Neural progenitor cell (in vitro differentiated cells): ENCODE measurements around the gene BPIFB6.

ENCODE experiments used
- EZH2 ChIP-seq: fragments of 200-600 bp; sonication (generic); IDR thresholded peaks from 2 replicates; pipeline ENCODE4 v1.6.1; 2017; ENCODE audit warnings: antibody characterized with exemption, mild to moderate bottlenecking, moderate library complexity
- TF ChIP-seq, protein P1 (sequence below): fragments of 200-600 bp; sonication (generic); IDR thresholded peaks from 2 replicates; pipeline ENCODE4 v1.5.1; 2017; ENCODE audit warnings: antibody characterized with exemption, mild to moderate bottlenecking

DNA sequence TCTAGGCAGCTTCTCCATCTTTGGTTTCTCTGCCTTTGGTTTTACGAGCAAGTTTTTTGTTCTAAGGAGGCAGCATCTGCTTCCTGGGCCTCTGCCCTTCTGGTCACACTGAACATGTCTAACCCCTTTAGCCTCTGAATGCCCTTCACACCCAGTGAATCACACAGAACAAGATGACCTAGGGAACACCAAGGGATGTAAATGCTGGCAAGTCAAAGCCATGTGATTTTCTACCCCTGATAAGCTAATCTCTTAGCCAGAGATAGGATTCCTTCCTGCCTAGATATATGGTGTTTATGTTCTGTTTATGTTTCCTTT, 7.2 kb upstream of the BPIFB6 start:
- TF ChIP-seq, protein P1, sequence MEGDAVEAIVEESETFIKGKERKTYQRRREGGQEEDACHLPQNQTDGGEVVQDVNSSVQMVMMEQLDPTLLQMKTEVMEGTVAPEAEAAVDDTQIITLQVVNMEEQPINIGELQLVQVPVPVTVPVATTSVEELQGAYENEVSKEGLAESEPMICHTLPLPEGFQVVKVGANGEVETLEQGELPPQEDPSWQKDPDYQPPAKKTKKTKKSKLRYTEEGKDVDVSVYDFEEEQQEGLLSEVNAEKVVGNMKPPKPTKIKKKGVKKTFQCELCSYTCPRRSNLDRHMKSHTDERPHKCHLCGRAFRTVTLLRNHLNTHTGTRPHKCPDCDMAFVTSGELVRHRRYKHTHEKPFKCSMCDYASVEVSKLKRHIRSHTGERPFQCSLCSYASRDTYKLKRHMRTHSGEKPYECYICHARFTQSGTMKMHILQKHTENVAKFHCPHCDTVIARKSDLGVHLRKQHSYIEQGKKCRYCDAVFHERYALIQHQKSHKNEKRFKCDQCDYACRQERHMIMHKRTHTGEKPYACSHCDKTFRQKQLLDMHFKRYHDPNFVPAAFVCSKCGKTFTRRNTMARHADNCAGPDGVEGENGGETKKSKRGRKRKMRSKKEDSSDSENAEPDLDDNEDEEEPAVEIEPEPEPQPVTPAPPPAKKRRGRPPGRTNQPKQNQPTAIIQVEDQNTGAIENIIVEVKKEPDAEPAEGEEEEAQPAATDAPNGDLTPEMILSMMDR = no peak
- no peak for TF ChIP-seq EZH2
